ENCODE results near the gene S100A5. TPM values are rescaled to one million over a fixed set of nuclear protein-coding genes. Genes with fewer than 3 reads are reported as not detected.
"Not testable (repeated sequence)": the region's sequence is repeated elsewhere in the genome, so short reads cannot be mapped to it uniquely, and the experiment has no call there.

S100A5 gene
- total RNA-seq, 2 donors from 2014 or later = not detected

DNA sequence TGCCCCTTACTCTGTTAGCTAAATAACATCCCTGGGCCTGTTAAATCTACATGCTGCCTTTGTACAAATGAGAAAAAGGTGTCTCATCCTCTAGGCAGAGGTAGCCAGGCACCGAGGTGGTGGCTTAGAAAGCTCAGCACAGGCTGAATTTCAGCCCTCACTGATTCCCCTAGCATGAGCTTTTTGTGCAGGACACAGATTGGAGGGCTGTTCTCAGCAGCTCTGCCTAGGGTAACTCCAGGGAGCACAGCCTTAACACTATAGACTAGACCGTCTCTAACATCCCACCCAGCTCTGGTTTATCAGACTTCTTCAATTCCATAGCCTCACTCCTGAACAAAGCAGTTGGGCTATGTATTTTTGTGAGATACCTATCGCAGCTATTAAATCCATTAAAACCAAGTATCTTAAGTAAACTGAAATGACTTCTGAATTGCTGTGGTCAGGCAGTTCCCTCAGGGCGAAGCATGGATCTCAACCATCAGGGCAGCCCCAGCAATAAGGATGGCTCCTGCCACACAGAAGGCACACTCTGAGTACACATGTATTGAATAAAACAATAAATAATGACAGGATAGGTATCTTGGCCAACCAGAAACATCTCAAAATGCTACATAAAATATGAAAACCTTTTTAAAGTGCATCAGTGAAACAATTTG, 19.8 kb downstream of the S100A5 start:
- H3K4me3 ChIP-seq = no peak overlapping the region
- ATAC-seq (peak; percentile 49), DNase-seq (no peak)
- no peaks in the 10 kb centered on the region for H3K9me3 ChIP-seq
- TF ChIP-seq, protein P1, sequence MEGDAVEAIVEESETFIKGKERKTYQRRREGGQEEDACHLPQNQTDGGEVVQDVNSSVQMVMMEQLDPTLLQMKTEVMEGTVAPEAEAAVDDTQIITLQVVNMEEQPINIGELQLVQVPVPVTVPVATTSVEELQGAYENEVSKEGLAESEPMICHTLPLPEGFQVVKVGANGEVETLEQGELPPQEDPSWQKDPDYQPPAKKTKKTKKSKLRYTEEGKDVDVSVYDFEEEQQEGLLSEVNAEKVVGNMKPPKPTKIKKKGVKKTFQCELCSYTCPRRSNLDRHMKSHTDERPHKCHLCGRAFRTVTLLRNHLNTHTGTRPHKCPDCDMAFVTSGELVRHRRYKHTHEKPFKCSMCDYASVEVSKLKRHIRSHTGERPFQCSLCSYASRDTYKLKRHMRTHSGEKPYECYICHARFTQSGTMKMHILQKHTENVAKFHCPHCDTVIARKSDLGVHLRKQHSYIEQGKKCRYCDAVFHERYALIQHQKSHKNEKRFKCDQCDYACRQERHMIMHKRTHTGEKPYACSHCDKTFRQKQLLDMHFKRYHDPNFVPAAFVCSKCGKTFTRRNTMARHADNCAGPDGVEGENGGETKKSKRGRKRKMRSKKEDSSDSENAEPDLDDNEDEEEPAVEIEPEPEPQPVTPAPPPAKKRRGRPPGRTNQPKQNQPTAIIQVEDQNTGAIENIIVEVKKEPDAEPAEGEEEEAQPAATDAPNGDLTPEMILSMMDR (IDR thresholded peaks at IDR 0.05) = no peak
- TF ChIP-seq POLR2A (IDR thresholded peaks at IDR 0.05) = no peak
- peak overlapping the region in 3 of 4 donors; percentile 60 to 69 (median 64) for H3K27ac ChIP-seq
- H3K27me3 ChIP-seq = no peaks in the 10 kb centered on the region
- peaks cover 11% of the 10 kb centered on the region for H3K4me1 ChIP-seq
- 75 to 83% methylated on average over 4 of the region's 4 CpGs for WGBS, 2 donors
- intact Hi-C loops (cut with DNase I) = no loop called here
- no peaks in the 10 kb centered on the region for H3K36me3 ChIP-seq (replicated peaks in 1 of 2; ENCODE audit: insufficient read depth in 1 of 2, low read depth in 2 of 2)

DNA sequence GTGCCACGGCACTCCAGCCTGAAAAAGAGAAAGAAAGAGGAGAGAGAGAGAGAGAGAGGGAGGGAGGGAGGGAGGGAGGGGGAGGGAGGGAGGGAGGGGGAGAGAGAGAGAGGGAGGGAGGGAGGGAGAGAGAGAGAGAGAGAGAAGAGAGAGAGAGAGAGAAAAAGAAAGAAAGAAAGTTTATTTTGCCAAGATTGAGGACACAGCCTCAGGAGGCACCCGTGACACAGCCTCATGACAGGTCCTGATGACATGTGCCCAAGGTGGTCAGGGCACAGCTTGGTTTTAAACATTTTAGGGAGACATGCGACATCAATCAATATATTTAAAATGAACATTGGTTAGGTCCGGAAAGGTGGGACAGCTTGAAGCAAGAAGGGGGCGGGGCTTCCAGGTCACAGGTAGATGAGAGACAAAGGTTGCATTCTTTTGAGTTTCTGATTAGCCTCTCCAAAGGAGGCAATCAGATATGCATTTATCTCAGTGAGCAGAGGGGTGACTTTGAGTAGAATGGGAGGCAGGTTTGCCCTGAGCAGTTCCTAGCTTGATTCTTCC, 20.5 kb downstream of the S100A5 start:
- H3K36me3 ChIP-seq (replicated peaks in 1 of 2; ENCODE audit: insufficient read depth in 1 of 2, low read depth in 2 of 2); H3K4me3 ChIP-seq; H3K9me3 ChIP-seq; H3K27me3 ChIP-seq; intact Hi-C loops (cut with DNase I); H3K4me1 ChIP-seq: not testable (repeated sequence)
- ATAC-seq (peak; percentile 75), DNase-seq (peak; percentile 59 to 81 (median 71))
- WGBS, 2 donors = 50 to 53% methylated on average over 5 of the region's 5 CpGs
- peak overlapping the region in 3 of 4 donors; percentile 60 to 69 (median 64) for H3K27ac ChIP-seq

DNA sequence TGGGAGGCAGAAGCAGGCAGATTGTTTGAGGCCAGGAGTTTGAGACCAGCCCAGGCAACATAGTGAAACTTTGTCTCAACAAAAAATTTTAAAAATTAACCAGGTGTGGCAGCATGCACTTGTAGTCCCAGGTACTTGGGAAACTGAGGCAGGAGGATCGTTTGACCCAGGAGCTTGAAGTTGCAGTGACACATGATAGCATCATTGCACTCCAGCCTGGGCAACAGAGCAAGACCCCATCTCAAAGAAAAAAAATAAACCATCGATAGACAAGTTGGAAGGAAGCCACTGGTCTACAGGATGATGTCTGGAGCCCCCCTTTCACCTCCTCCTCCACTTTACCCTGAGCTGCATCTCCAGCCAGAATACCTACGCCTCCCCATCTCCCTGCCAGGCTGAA, 21.5 kb downstream of the S100A5 start:
- intact Hi-C loops (cut with DNase I) = no loop called here
- WGBS, 2 donors = 65 to 69% methylated on average over 3 of the region's 3 CpGs
- Histone ChIP-seq H3K9me3 (no peaks in the 10 kb centered on the region), H3K27ac (no peak overlapping the region), H3K4me1 (peaks cover 7% of the 10 kb centered on the region), H3K36me3 (replicated peaks in 1 of 2; ENCODE audit: insufficient read depth in 1 of 2, low read depth in 2 of 2) (no peaks in the 10 kb centered on the region), H3K27me3 (no peaks in the 10 kb centered on the region), H3K4me3 (no peak overlapping the region)
- DNase-seq (no peak), ATAC-seq (no peak)
- no peak for TF ChIP-seq POLR2A (IDR thresholded peaks at IDR 0.05)
- TF ChIP-seq, protein P1 (IDR thresholded peaks at IDR 0.05) = no peak

DNA sequence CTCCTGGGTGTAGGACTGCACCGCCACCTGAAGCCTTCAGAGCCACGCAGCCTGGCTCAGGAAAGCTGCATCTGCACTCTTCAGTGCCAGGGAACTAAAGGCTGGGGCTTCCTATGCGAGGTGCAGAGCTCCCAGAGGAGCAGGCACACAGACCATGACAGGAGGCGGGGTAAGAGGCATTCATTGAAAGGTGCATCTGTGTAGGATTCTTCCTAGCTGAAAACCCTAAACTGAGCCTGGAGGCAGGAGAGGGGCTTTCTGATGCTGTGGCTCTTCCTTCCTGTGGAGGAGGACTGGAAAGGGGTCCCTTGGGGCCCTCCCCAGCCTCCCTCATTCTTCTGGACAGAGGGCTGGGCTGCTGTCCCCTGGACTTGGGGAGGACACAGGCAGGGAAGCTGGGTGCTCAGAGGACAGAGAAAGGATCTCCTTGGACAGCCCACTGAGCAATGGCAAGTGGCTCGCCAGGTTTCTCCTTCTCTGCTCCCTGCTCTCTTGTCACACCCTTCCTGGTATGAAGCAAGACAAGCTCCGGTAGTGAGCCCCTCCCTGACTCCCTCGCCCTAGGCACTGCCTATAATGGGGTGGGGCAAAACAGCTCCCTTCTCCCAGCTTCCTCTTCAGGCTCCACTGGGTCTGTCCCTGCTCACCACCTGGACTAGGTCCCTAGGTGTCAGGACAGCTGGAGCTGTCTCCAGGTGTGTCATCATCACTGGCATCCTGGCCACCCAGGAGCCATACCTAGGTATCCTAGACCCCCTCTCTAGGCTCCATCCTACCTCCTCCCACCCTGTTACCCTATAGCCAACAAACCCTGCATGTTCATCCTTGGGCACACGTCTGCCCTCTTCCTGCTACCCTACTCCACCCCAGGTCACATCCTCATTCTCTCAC, 25.0 kb downstream of the S100A5 start:
- no peak for DNase-seq
- Histone ChIP-seq H3K9me3 (no peaks in the 10 kb centered on the region), H3K36me3 (replicated peaks in 1 of 2; ENCODE audit: insufficient read depth in 1 of 2, low read depth in 2 of 2) (no peaks in the 10 kb centered on the region), H3K27me3 (no peaks in the 10 kb centered on the region), H3K4me1 (peaks cover 3% of the 10 kb centered on the region), H3K27ac (no peak overlapping the region), H3K4me3 (no peak overlapping the region)
- TF ChIP-seq POLR2A (IDR thresholded peaks at IDR 0.05) = no peak
- TF ChIP-seq, protein P1 (IDR thresholded peaks at IDR 0.05) = no peak
- 49 to 51% methylated on average over 8 of the region's 8 CpGs for WGBS, 2 donors
- no peak for ATAC-seq
- intact Hi-C loops (cut with DNase I) = no loop called here

DNA sequence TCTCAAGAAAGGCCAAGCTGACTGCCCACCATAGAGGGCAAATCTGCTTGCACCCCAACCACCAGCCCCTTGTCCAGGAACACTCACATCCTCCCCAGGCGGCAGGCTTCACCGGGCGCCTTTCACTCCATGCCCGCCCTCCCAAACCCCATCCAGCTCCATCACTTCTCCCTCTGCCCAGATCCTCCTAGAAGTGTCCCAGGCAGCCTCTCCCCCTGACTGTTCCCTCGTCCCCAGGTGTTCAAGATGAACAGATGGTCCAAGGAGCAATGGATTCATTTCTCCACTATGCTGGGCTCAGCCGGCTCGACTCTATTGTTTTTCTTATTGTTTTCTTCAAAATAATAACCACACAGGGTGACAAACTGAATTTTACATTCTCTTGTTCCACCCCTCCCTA, 27.1 kb downstream of the S100A5 start:
- H3K4me3 ChIP-seq = no peak overlapping the region
- H3K4me1 ChIP-seq = no peaks in the 10 kb centered on the region
- WGBS, 2 donors = 89 to 90% methylated on average over 7 of the region's 7 CpGs
- H3K27me3 ChIP-seq = no peaks in the 10 kb centered on the region
- TF ChIP-seq, protein P1 (IDR thresholded peaks at IDR 0.05) = no peak
- TF ChIP-seq POLR2A (IDR thresholded peaks at IDR 0.05) = no peak
- ATAC-seq (no peak), DNase-seq (no peak)
- intact Hi-C loops (cut with DNase I) = no loop called here
- no peaks in the 10 kb centered on the region for H3K36me3 ChIP-seq (replicated peaks in 1 of 2; ENCODE audit: insufficient read depth in 1 of 2, low read depth in 2 of 2)
- no peaks in the 10 kb centered on the region for H3K9me3 ChIP-seq
- no peak overlapping the region for H3K27ac ChIP-seq

All from body of pancreas (tissue), 4 donors.